ENCODE data around the gene CR1.
A peak's percentile ranks its signal among the peaks of the same experiment; 100 is the strongest.
"Not testable (repeated sequence)": the region's sequence is repeated elsewhere in the genome, so short reads cannot be mapped to it uniquely, and the experiment has no call there.

The CR1 gene

DNA sequence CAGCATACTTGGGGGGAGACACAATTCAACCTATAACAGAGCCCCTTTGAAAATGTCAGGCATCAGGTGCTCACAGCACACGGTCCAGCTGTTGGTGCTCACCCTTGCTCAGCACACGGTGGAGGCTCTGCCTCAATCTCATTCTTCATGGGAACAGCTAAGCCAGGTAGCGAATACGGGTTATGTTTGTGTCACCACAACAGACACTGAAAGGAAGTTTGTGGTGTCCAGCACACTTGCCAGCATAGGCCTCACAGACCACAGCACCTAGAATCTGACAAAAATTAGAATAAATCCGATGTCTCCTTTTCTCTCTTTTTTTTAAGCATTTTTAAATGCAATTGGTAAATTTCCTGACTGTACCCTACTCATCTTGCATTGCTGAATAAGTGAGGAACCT is 77.1 kb downstream of the CR1 start:
- DNase-seq (ENCODE audit: low spot score in 2 of 2); H3K4me3 Mint-ChIP-seq; H3K4me1 Mint-ChIP-seq; H3K36me3 Mint-ChIP-seq (ENCODE audit: insufficient read depth); H3K9me3 Mint-ChIP-seq; H3K27ac Mint-ChIP-seq (ENCODE audit: low read depth); ATAC-seq (replicated peaks; ENCODE audit: extremely low read depth, poor library complexity, severe bottlenecking): not testable (repeated sequence)
- H3K27me3 Mint-ChIP-seq = peaks cover 16% of the 10 kb centered on the region

DNA sequence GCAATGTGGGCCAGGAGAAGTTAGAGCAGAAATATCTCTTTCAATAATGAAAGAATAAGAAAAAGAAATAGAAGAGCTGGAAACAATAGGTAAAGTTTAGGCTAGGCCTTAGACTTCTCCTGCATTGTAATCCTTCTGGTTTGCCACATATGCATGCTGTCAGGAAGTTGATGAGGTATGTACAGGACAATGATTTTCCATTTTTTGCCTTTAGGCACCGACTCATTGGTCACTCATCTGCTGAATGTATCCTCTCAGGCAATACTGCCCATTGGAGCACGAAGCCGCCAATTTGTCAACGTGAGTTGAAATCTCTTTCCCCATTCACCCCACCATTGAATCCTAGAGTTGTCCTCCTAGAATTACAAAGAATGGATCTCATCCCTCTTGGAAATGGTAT is 79.4 kb downstream of the CR1 start:
- not testable (repeated sequence) for H3K9me3 Mint-ChIP-seq; H3K36me3 Mint-ChIP-seq (ENCODE audit: insufficient read depth); H3K27ac Mint-ChIP-seq (ENCODE audit: low read depth); H3K4me3 Mint-ChIP-seq; ATAC-seq (replicated peaks; ENCODE audit: extremely low read depth, poor library complexity, severe bottlenecking); DNase-seq (ENCODE audit: low spot score in 2 of 2); H3K4me1 Mint-ChIP-seq
- peaks cover 16% of the 10 kb centered on the region for H3K27me3 Mint-ChIP-seq

DNA sequence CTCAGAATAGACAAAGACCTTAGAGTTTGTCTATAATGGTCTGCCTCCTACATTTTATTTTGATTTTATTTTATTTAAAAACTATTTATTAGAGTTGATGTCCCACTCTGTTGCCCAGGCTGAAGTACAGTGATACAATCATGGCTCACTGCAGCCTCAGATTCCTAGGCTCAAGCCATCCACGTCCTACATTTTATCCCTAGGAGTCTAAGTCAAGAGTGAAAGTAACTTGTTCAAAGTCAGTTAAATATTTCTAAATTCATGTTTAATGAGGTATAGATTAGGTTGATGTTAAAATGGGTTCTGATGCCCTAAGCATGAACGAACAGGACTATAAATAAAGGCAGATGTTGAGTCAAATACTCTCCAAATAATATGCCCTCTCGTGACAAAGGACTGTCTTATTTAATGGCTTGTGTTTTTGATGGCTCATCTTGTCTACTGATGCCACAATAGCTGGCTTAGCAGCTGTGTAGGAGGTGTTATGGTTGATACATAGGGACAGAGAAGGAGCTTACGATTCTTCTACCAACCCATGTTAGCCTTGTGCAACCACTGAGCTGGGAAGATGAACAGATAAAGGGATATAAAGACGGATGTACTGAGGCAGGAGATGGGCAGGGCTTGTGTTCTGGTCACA is 83.0 kb downstream of the CR1 start:
- Mint-ChIP-seq H3K4me3 (no peak overlapping the region), H3K4me1 (no peaks in the 10 kb centered on the region), H3K27ac (ENCODE audit: low read depth) (no peak overlapping the region), H3K9me3 (no peaks in the 10 kb centered on the region), H3K36me3 (ENCODE audit: insufficient read depth) (peaks cover 5% of the 10 kb centered on the region), H3K27me3 (peaks cover 38% of the 10 kb centered on the region)
- peak; percentile 32 for ATAC-seq (replicated peaks; ENCODE audit: extremely low read depth, poor library complexity, severe bottlenecking)
- DNase-seq (ENCODE audit: low spot score in 2 of 2) = no peak

DNA sequence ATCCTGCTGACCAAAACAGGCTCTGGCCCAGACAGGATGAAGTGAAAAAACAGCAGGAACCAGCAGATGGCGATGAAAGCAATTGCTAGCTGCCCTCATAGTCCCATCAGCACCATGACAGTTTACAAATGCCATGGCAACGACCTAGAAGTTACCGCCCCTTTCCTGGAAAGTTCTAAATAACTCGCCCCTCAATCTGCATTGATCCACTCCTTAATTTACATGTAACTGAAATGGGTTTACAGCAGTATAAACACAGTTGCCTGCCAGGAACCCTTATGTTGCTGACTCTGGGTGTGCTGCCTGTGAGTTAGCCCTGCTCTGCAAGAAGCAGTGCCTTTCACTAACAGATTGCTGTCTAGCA is 83.5 kb downstream of the CR1 start:
- ATAC-seq (replicated peaks; ENCODE audit: extremely low read depth, poor library complexity, severe bottlenecking) = no peak
- no peaks in the 10 kb centered on the region for H3K4me1 Mint-ChIP-seq
- H3K27me3 Mint-ChIP-seq = peaks cover 38% of the 10 kb centered on the region
- peaks cover 5% of the 10 kb centered on the region for H3K36me3 Mint-ChIP-seq (ENCODE audit: insufficient read depth)
- H3K9me3 Mint-ChIP-seq = no peaks in the 10 kb centered on the region
- H3K4me3 Mint-ChIP-seq = no peak overlapping the region
- H3K27ac Mint-ChIP-seq (ENCODE audit: low read depth) = no peak overlapping the region
- DNase-seq (ENCODE audit: low spot score in 2 of 2) = no peak

DNA sequence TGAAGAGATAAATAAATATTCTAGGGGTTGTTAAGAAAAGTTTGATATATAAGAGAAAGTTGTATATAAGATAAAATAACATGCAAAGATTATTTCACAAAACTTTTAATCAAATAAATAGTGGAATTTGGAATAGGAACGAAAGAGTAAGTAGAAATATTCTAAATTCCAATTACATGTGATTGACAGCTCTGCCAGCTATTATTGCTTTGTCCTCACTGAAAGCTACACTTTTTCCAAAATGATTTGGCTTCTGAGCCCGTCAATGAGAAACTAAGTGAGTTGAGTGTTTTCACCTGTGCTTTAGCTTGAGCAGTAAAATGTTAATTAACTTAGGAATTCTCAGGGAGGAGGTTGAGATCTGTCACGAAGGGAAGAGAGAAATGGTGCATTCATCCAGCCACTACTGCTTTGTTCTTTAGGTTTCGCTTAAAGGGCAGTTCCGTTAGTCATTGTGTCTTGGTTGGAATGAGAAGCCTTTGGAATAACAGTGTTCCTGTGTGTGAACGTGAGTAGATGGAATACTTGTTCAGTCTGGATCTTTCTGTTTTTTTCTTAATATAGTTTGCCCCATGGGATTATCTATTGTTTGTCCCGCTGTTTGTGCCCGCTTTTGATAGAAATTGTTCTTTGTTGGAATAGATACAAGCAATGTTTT is 85.7 kb downstream of the CR1 start:
- no peaks in the 10 kb centered on the region for H3K9me3 Mint-ChIP-seq
- H3K27me3 Mint-ChIP-seq = peaks cover 34% of the 10 kb centered on the region
- DNase-seq (ENCODE audit: low spot score in 2 of 2) = no peak
- no peaks in the 10 kb centered on the region for H3K4me1 Mint-ChIP-seq
- H3K27ac Mint-ChIP-seq (ENCODE audit: low read depth) = no peak overlapping the region
- no peak overlapping the region for H3K4me3 Mint-ChIP-seq
- no peak for ATAC-seq (replicated peaks; ENCODE audit: extremely low read depth, poor library complexity, severe bottlenecking)
- H3K36me3 Mint-ChIP-seq (ENCODE audit: insufficient read depth) = peaks cover 2% of the 10 kb centered on the region

DNA sequence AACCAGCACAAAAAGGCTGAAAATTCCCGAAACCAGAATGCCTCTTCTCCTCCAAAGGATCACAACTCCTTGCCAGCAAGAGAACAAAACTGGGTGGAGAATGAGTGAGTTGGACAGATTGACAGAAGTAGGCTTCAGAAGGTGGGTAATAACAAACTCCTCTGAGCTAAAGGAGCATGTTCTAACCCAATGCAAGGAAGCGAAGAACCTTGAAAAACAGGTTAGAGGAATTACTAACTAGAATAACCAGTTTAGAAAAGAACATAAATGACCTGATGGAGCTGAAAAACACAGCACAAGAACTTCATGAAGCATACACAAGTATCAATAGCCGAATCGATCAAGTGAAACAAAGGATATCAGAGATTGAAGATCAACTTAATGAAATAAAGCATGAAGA is 93.5 kb downstream of the CR1 start:
- H3K4me1 Mint-ChIP-seq; H3K9me3 Mint-ChIP-seq; H3K27ac Mint-ChIP-seq (ENCODE audit: low read depth); H3K36me3 Mint-ChIP-seq (ENCODE audit: insufficient read depth); ATAC-seq (replicated peaks; ENCODE audit: extremely low read depth, poor library complexity, severe bottlenecking); DNase-seq (ENCODE audit: low spot score in 2 of 2); H3K4me3 Mint-ChIP-seq: not testable (repeated sequence)
- peaks cover 92% of the 10 kb centered on the region for H3K27me3 Mint-ChIP-seq

DNA sequence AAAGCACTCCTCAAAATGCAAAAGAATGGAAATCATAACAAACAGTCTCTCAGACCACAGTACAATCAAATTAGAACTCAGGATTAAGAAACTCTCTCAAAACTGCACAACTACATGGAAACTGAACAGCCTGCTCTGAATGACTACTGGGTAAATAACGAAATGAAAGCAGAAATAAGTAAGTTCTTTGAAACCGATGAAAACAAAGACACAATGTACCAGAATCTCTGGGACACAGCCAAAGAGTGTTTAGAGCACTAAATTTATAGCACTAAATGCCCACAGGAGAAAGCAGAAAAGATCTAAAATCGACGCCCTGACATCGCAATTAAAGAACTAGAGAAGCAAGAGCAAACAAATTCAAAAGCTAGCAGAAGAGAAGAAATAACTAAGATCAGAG is 95.2 kb downstream of the CR1 start:
- not testable (repeated sequence) for H3K27ac Mint-ChIP-seq (ENCODE audit: low read depth); H3K4me1 Mint-ChIP-seq; DNase-seq (ENCODE audit: low spot score in 2 of 2); ATAC-seq (replicated peaks; ENCODE audit: extremely low read depth, poor library complexity, severe bottlenecking); H3K4me3 Mint-ChIP-seq; H3K9me3 Mint-ChIP-seq; H3K36me3 Mint-ChIP-seq (ENCODE audit: insufficient read depth)
- H3K27me3 Mint-ChIP-seq = peaks cover 94% of the 10 kb centered on the region

DNA sequence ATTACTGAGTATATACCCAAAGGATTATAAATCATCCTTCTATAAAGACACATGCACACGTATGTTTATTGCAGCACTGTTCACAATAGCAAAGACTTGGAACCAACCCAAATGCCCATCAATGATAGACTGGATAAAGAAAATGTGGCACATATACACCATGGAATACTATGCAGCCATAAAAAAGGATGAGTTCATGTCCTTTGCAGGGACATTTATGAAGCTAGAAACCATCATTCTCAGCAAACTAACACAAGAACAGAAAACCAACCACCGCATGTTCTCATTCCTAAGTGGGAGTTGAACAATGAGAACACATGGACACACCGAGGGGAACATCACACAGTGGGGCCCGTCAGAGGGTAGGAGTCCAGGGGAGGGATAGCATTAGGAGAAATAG is 98.1 kb downstream of the CR1 start:
- not testable (repeated sequence) for ATAC-seq (replicated peaks; ENCODE audit: extremely low read depth, poor library complexity, severe bottlenecking); H3K4me3 Mint-ChIP-seq; H3K27ac Mint-ChIP-seq (ENCODE audit: low read depth); H3K9me3 Mint-ChIP-seq; H3K36me3 Mint-ChIP-seq (ENCODE audit: insufficient read depth); DNase-seq (ENCODE audit: low spot score in 2 of 2); H3K4me1 Mint-ChIP-seq
- peaks cover 81% of the 10 kb centered on the region for H3K27me3 Mint-ChIP-seq

DNA sequence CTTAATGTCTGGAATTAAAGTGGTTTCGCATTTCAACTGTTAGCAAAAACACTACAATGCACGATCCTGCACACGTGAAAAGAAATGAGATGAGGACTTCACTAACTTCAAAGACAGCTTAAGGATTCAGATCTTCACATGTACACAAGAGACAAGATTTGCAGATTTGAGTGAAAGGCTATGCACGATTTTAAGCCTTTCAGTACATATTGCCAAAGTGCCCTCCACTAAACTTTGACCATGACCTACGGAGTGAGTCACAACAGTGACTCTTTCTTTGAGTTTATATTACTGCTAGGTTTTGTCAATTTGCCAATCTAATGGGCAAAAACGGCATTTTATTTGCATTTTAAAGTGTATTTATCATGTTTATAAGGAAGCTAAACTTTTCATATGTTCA is 107.8 kb downstream of the CR1 start:
- H3K27me3 Mint-ChIP-seq = peaks cover 64% of the 10 kb centered on the region

DNA sequence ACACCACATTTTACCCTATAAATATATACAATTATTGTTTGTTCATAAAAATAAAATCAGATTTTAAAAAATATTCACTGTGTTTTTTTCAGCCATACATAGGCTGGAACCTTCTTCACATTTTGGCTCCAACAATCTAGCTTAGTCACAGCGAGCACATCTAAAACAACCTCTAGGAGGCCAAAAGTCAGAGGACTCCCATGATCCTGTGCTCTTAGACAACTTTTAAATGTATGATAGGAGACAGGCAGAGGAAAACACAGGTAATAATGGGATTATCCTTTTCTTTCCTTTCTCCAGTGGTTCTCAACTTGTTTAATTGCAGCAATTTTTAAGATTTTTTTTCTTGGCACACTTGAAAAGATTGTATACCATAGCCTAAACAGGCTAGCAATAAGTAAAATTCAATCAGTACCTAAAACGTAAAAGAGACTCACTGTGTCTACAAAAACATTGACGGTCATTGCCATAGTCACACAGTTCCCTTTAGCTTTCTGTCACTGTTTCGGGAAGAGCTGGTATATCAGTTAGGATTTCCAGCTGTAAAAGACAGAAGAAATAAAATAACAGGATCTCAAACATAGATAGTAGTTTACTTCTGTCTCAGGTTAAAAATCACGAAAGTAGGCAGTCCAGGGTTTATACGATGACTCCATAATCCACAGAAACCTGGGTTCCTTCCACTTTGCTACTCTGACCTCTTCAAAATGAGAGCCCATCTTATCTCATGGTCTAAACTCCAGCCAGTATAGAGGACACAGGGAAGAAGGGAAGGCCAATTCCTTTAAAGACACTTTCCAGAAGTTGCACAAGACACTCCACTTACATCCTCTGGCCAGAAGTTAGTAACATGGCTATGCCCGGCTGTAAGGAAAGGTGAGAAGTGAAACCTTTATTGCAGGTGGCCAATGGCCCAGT is 109.7 kb downstream of the CR1 start:
- peaks cover 2% of the 10 kb centered on the region for H3K36me3 Mint-ChIP-seq (ENCODE audit: insufficient read depth)
- H3K27me3 Mint-ChIP-seq = peaks cover 61% of the 10 kb centered on the region
- no peak overlapping the region for H3K27ac Mint-ChIP-seq (ENCODE audit: low read depth)

More for the DNA sequence above, 107.8 kb downstream of the CR1 start:
- Mint-ChIP-seq H3K9me3 (no peaks in the 10 kb centered on the region), H3K27ac (ENCODE audit: low read depth) (no peak overlapping the region), H3K4me1 (no peaks in the 10 kb centered on the region), H3K4me3 (no peak overlapping the region), H3K36me3 (ENCODE audit: insufficient read depth) (peaks cover 2% of the 10 kb centered on the region)
- no peak for DNase-seq (ENCODE audit: low spot score in 2 of 2)
- no peak for ATAC-seq (replicated peaks; ENCODE audit: extremely low read depth, poor library complexity, severe bottlenecking)

DNA sequence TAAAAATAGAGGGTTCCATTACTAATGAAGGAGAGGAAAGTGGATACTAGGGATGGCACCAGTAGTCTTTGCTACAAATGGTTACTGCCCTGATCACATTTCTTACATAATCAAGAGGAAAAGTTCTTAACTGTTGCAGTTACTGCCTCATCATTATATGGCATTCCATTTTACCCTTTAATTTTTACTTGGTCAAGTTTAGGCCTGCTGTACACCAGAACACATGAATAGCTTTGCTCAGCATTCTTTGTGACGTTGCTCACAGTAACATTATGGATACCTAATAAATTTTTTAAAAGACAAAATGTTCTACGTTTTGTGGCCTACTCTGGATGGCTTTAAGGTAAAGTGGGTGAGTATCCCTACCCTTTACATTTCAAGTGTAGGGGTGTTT is 110.4 kb downstream of the CR1 start:
- peaks cover 61% of the 10 kb centered on the region for H3K27me3 Mint-ChIP-seq
- no peak overlapping the region for H3K27ac Mint-ChIP-seq (ENCODE audit: low read depth)
- no peaks in the 10 kb centered on the region for H3K9me3 Mint-ChIP-seq
- no peaks in the 10 kb centered on the region for H3K4me1 Mint-ChIP-seq
- ATAC-seq (replicated peaks; ENCODE audit: extremely low read depth, poor library complexity, severe bottlenecking) (no peak), DNase-seq (ENCODE audit: low spot score in 2 of 2) (no peak)
- H3K36me3 Mint-ChIP-seq (ENCODE audit: insufficient read depth) = peaks cover 2% of the 10 kb centered on the region
- H3K4me3 Mint-ChIP-seq = no peak overlapping the region

More for the DNA sequence above, 109.7 kb downstream of the CR1 start:
- ATAC-seq (replicated peaks; ENCODE audit: extremely low read depth, poor library complexity, severe bottlenecking) (no peak), DNase-seq (ENCODE audit: low spot score in 2 of 2) (no peak)
- Mint-ChIP-seq H3K4me1 (no peaks in the 10 kb centered on the region), H3K4me3 (no peak overlapping the region), H3K9me3 (no peaks in the 10 kb centered on the region)

DNA sequence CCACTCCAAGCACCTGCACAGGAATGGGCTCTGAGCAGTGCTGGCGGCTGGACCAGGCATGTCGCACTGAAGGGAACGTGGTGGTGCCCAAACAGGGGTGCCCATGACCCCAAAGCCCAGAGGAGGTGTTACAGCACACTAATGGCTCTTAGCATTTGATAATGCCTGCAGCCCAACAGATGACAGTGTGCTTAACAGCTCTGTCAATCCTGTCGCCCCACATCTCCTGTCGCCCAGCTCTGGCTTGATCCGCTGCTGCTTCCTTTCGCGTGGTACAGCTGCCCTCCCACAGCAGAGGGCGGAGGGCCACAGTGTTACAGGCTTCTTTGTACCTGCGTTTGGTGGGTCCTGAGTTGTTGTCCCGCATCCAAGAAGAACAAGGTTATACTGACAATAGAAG is 116.8 kb downstream of the CR1 start:
- Mint-ChIP-seq H3K27ac (ENCODE audit: low read depth) (no peak overlapping the region), H3K9me3 (no peaks in the 10 kb centered on the region), H3K27me3 (peaks cover 44% of the 10 kb centered on the region), H3K36me3 (ENCODE audit: insufficient read depth) (no peaks in the 10 kb centered on the region), H3K4me3 (no peak overlapping the region), H3K4me1 (no peaks in the 10 kb centered on the region)
- ATAC-seq (replicated peaks; ENCODE audit: extremely low read depth, poor library complexity, severe bottlenecking) = no peak
- no peak for DNase-seq (ENCODE audit: low spot score in 2 of 2)

Data from central memory CD8-positive, alpha-beta T cell (primary cell).